Activated T-helper 1 cell treated with anti-CD3 and anti-CD28 coated beads, Interleukin-2, amount 50 U/mL, for 16 hours (primary cell): ENCODE data around the gene DLG2.
"Not testable (repeated sequence)": the region's sequence is repeated elsewhere in the genome, so short reads cannot be mapped to it uniquely, and the experiment has no call there.

Experiments used
- DNase-seq, 2 donors: peaks; one replicate each; pipeline ENCODE4 v3.0.0-alpha.2; 2020; ENCODE audit warnings: low read depth in 1 of 2, low spot score in 1 of 2

DLG2 gene

GRCh38 chr11:85464283-85464682, 162.9 kb downstream of the DLG2 start:
- no peak for DNase-seq

- DNase-seq = no peak
These were observed 167.8 kb downstream of the DLG2 start for GRCh38 chr11:85459304-85459703.

GRCh38 chr11:85444479-85444878, 182.7 kb downstream of the DLG2 start:
- DNase-seq = no peak

- no peak for DNase-seq
These were observed 186.9 kb downstream of the DLG2 start for GRCh38 chr11:85440273-85440672.

- no peak for DNase-seq
These were observed 188.8 kb downstream of the DLG2 start for GRCh38 chr11:85438328-85438727.

- no peak for DNase-seq
These were observed 195.8 kb downstream of the DLG2 start for GRCh38 chr11:85431319-85431718.

- no peak for DNase-seq
These were observed 203.3 kb downstream of the DLG2 start for GRCh38 chr11:85423794-85424193.

GRCh38 chr11:85423316-85423715, 203.8 kb downstream of the DLG2 start:
- DNase-seq = no peak

GRCh38 chr11:85414175-85414574, 213.0 kb downstream of the DLG2 start:
- no peak for DNase-seq

GRCh38 chr11:85407648-85408047, 219.5 kb downstream of the DLG2 start:
- DNase-seq = no peak

GRCh38 chr11:85406841-85407240, 220.3 kb downstream of the DLG2 start:
- DNase-seq = no peak

GRCh38 chr11:85406316-85406715, 220.8 kb downstream of the DLG2 start:
- no peak for DNase-seq

- DNase-seq = not testable (repeated sequence)
These were observed 231.6 kb downstream of the DLG2 start for GRCh38 chr11:85395515-85396055.

- DNase-seq = no peak
These were observed 232.9 kb downstream of the DLG2 start for GRCh38 chr11:85394283-85394682.

- no peak for DNase-seq
These were observed 236.0 kb downstream of the DLG2 start for GRCh38 chr11:85391141-85391540.

- DNase-seq = no peak
These were observed 241.6 kb downstream of the DLG2 start for GRCh38 chr11:85385547-85385946.

GRCh38 chr11:85385111-85385510, 242.0 kb downstream of the DLG2 start:
- DNase-seq = no peak

GRCh38 chr11:85379066-85379465, 248.1 kb downstream of the DLG2 start:
- no peak for DNase-seq

GRCh38 chr11:85377901-85378300, 249.2 kb downstream of the DLG2 start:
- DNase-seq = no peak

GRCh38 chr11:85359859-85360258, 267.3 kb downstream of the DLG2 start:
- DNase-seq = no peak

- no peak for DNase-seq
These were observed 271.2 kb downstream of the DLG2 start for GRCh38 chr11:85355921-85356320.

- not testable (repeated sequence) for DNase-seq
These were observed 277.6 kb downstream of the DLG2 start for GRCh38 chr11:85349539-85349938.

- no peak for DNase-seq
These were observed 278.2 kb downstream of the DLG2 start for GRCh38 chr11:85348945-85349344.

- DNase-seq = no peak
These were observed 279.9 kb downstream of the DLG2 start for GRCh38 chr11:85347291-85347690.
